Astrocyte of the cerebellum (primary cell): ENCODE data around the gene DNAJB11.

Experiments used
- DNase-seq: peaks from one replicate; pipeline ENCODE4 v3.0.0-alpha.2; 2011; ENCODE audit warnings: low read depth
- H3K4me3 ChIP-seq: 2 replicates; pipeline ENCODE4 v1.5.1; 2011; ENCODE audit warnings: mild to moderate bottlenecking, low read depth, low read length, moderate library complexity
- in situ Hi-C: cut with HindIII; loops from 2 replicates; pipeline ENCODE4 v1.10.0; 2017; ENCODE audit warnings: low sequenced_read_pairs
- TF ChIP-seq, protein P1 (sequence below): IDR thresholded peaks from 2 replicates; pipeline ENCODE4 v1.5.1; 2012; ENCODE audit warnings: low read length, low read depth, moderate library complexity, mild to moderate bottlenecking; ENCODE audit errors: missing control alignments

DNAJB11 gene

DNA sequence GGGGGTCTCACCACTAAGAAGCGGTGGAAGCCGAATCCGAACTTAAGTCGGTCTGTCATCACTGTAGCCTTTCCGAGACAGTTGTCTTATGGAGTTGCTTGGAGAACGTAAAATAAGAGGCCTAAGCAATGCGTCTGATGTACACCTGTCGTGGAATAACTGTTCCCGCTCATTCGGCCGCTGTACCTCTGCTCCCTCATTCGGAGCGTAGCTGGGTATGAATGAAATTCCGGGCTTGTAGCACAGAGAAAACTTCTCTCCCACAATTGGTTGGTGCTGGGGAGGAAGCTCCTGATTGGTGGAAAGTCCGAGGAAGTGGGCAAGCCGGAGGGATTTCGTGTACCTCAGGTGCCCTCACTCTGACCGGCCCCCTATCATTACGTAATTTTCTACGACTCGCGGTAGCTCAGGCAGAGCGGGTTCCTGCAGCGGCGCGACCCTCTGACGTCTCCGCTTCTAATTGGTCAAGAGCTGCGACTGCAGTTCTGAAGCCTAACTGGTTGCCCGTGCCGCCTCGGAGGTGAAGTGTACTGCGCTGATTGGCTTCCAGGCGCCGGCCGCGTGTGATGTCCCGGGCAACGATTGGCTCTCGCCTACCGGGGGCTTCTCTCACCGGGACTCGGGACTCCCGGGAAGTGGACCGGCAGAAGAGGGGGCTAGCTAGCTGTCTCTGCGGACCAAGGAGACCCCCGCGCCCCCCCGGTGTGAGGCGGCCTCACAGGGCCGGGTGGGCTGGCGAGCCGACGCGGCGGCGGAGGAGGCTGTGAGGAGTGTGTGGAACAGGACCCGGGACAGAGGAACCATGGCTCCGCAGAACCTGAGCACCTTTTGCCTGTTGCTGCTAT is at the start of gene DNAJB11:
Gene DNAJB11, plus strand, starts transcription at position 625 of the 845 bp plus-strand sequence. Its CDS starts 178 bp downstream, at position 803.
- peak within 1 kb of the TSS; percentile 96 for H3K4me3 ChIP-seq
- in situ Hi-C loops, result no loop called here
- TF ChIP-seq, protein P1, sequence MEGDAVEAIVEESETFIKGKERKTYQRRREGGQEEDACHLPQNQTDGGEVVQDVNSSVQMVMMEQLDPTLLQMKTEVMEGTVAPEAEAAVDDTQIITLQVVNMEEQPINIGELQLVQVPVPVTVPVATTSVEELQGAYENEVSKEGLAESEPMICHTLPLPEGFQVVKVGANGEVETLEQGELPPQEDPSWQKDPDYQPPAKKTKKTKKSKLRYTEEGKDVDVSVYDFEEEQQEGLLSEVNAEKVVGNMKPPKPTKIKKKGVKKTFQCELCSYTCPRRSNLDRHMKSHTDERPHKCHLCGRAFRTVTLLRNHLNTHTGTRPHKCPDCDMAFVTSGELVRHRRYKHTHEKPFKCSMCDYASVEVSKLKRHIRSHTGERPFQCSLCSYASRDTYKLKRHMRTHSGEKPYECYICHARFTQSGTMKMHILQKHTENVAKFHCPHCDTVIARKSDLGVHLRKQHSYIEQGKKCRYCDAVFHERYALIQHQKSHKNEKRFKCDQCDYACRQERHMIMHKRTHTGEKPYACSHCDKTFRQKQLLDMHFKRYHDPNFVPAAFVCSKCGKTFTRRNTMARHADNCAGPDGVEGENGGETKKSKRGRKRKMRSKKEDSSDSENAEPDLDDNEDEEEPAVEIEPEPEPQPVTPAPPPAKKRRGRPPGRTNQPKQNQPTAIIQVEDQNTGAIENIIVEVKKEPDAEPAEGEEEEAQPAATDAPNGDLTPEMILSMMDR, result no peak
- DNase-seq, result peak; percentile 100

DNA sequence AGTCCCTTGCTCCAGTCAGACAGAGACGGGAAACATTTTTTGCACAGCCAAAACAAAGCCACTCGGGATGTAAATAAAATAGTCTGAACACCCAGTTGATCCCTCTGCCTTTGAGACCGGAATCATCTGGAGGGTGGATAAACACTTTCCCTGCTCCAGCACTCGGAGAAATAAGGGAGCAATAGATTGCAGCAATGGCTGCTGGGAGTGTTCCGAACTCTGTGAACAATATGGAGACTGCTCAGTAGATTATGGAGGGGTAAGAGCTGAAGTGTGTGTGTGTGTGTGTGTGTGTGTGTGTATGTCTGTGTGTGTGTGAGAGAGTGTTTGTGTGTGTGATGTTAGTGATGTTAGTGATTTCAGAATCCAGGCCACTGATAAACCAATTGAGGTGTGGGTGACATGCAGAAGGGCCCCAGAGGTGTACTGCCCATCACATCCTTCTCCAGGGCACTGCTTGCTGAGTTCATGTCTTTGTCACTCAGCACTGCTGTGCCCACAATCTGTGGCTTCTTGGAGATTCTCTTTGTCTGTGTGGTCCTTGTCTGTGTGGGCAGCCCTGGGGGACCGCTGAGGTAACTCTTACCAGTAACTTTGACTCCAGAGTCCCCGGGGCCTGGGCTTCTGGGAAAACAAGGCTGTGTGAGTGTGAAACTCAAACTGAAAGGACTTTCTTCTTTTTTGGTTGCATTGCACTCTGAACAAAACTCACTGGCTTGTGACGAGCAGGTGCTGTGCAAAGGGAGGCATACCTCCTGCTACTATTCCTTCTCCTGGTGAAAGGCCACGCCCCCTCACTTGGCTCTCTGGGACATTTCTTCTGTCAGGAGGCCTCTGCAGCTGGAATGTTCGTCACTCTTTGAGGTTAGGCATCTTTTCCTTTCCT is 49.3 kb upstream of the DNAJB11 start:
- DNase-seq, result no peak
- no peak overlapping the region for H3K4me3 ChIP-seq
- TF ChIP-seq, protein P1, result no peak
- in situ Hi-C loops, result no loop called here

DNA sequence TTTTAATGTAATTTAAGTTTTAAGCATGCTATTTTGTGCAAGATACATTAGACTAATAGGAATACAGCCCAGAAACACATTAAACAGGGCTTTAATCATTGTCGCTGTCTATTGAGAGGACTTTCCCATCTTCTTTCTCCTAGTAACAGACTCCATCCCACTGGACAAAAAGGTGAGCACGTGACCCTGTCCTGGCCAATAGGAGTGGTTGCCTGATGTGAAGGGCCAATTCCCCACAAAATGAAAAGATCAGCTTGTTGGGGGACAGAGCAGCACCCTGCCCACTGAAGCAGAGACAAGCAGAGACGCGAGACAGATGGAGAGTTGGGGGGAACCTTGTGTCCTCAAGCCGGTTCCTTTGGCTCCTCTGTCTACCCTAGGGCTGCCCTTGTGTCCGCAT is 47.5 kb upstream of the DNAJB11 start:
- TF ChIP-seq, protein P1, result no peak
- no peak for DNase-seq
- H3K4me3 ChIP-seq, result no peak overlapping the region
- in situ Hi-C loops, result no loop called here

DNA sequence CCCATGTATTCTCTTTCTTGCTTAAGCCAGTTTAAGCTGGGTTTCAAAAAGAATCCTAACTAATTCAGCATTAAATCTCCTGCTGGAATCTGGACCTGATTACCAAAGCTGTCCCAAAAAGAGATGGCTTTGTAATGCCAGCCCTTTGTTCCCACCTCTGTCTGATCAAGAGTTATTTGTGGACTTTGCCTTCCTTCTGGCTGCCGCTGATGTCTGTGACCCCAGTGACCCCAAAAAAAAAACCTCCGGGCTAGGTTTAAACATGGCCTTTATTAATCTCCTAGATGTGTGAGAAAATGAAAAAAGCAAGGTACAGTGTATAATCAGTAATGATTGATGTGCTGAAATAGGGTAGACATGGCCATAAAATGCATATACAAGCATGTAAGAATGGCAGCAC is 47.1 kb upstream of the DNAJB11 start:
- TF ChIP-seq, protein P1, result no peak
- in situ Hi-C loops, result no loop called here

DNA sequence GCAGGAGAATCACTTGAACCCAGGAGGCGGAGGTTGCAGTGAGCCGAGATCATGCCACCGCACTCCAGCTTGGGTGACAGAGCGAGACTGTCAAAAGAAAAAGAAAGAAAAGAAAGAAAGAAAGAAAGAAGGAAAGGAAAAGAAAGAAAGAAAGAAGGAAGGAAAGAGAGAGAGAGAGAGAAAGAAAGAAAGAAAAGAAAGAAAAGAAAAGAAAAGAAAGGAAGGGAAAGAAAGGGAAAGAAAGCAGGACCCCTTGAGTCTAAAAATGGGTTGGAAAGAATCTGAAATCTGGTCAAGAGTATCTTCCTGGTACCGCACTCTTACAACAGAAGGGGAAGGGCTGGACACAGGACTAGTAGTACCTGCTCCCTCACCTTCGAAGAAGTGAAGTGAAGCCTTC is 45.9 kb upstream of the DNAJB11 start:
- TF ChIP-seq, protein P1, result no peak
- in situ Hi-C loops, result loop anchor here (25.0 kb wide), 1 partner anchor 537 kb away; no protein-coding TSS in a partner anchor

More for the DNA sequence above, 47.1 kb upstream of the DNAJB11 start:
- DNase-seq, result no peak
- H3K4me3 ChIP-seq, result no peak overlapping the region

More for the DNA sequence above, 45.9 kb upstream of the DNAJB11 start:
- H3K4me3 ChIP-seq, result no peak overlapping the region
- no peak for DNase-seq
